ENCODE data around the gene NXPH2. TPM values are rescaled to one million over a fixed set of nuclear protein-coding genes. Genes with fewer than 3 reads are reported as not detected.

The NXPH2 gene
- total RNA-seq, 1 donor from 2014 or later, result 1.0 TPM

DNA sequence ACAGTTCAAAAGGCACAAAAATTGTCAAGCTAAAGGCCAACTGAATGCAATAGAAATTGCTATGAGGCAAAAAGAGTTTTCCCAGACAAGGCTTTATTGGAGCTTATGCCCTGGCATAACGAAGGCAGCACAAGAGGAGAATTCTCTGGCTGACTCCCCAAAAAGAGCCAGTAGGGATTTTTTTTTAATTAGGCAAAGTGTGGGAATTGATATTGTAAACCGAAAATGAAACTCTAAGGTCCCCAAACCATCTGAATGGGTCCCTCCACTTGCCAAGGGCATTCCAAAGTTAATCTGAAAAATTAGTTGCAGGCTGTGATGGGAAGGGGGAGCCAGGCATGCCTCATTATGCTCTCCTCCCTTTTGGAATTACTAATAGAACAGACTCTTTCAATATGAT is 159.8 kb downstream of the NXPH2 start:
- DNase-seq (ENCODE audit: low read depth) (no peak), FAIRE-seq (no peak)
- no peak overlapping the region for H3K4me3 ChIP-seq (ENCODE audit: insufficient read depth, low read depth, low read length)
- no peaks in the 10 kb centered on the region for H3K4me1 ChIP-seq (ENCODE audit: insufficient read depth, low read length)
- H3K27ac ChIP-seq (ENCODE audit: low read depth, low read length), result no peak overlapping the region
- Mint-ChIP-seq H3K27me3 (ENCODE audit: low read depth, unreplicated experiment) (peaks cover 1% of the 10 kb centered on the region), H3K27ac (ENCODE audit: unreplicated experiment) (no peak overlapping the region), H3K9me3 (ENCODE audit: unreplicated experiment) (no peaks in the 10 kb centered on the region), H3K4me3 (ENCODE audit: unreplicated experiment) (no peak overlapping the region), H3K4me1 (ENCODE audit: low read depth, unreplicated experiment) (no peaks in the 10 kb centered on the region), H3K36me3 (ENCODE audit: low read depth, unreplicated experiment) (no peaks in the 10 kb centered on the region)
- no peaks in the 10 kb centered on the region for H3K36me3 ChIP-seq (ENCODE audit: insufficient read depth, low read length)
- no peak overlapping the region for H3K9ac ChIP-seq (ENCODE audit: low read length)
- H2AFZ ChIP-seq (ENCODE audit: low read depth, low read length), result no peak overlapping the region
- TF ChIP-seq EZH2 (IDR thresholded peaks at IDR 0.05; ENCODE audit: insufficient read depth, low read length), result no peak
- TF ChIP-seq, protein P1, sequence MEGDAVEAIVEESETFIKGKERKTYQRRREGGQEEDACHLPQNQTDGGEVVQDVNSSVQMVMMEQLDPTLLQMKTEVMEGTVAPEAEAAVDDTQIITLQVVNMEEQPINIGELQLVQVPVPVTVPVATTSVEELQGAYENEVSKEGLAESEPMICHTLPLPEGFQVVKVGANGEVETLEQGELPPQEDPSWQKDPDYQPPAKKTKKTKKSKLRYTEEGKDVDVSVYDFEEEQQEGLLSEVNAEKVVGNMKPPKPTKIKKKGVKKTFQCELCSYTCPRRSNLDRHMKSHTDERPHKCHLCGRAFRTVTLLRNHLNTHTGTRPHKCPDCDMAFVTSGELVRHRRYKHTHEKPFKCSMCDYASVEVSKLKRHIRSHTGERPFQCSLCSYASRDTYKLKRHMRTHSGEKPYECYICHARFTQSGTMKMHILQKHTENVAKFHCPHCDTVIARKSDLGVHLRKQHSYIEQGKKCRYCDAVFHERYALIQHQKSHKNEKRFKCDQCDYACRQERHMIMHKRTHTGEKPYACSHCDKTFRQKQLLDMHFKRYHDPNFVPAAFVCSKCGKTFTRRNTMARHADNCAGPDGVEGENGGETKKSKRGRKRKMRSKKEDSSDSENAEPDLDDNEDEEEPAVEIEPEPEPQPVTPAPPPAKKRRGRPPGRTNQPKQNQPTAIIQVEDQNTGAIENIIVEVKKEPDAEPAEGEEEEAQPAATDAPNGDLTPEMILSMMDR (IDR thresholded peaks at IDR 0.05; ENCODE audit: insufficient read depth, low read depth, low read length), result no peak
- H3K79me2 ChIP-seq (ENCODE audit: insufficient read depth, low read length), result no peaks in the 10 kb centered on the region
- no peaks in the 10 kb centered on the region for H3K9me3 ChIP-seq (ENCODE audit: insufficient read depth, low read depth, low read length)
- H3K4me2 ChIP-seq (ENCODE audit: low read length), result no peak overlapping the region
- H4K20me1 ChIP-seq (ENCODE audit: insufficient read depth, low read length), result no peaks in the 10 kb centered on the region
- H3K27me3 ChIP-seq (ENCODE audit: insufficient read depth, low read length), result no peaks in the 10 kb centered on the region

Measured in astrocyte (in vitro differentiated cells and primary cell).